ENCODE results near the gene METRN.
"Not testable (repeated sequence)": the region's sequence is repeated elsewhere in the genome, so short reads cannot be mapped to it uniquely, and the experiment has no call there.

Gene METRN

DNA sequence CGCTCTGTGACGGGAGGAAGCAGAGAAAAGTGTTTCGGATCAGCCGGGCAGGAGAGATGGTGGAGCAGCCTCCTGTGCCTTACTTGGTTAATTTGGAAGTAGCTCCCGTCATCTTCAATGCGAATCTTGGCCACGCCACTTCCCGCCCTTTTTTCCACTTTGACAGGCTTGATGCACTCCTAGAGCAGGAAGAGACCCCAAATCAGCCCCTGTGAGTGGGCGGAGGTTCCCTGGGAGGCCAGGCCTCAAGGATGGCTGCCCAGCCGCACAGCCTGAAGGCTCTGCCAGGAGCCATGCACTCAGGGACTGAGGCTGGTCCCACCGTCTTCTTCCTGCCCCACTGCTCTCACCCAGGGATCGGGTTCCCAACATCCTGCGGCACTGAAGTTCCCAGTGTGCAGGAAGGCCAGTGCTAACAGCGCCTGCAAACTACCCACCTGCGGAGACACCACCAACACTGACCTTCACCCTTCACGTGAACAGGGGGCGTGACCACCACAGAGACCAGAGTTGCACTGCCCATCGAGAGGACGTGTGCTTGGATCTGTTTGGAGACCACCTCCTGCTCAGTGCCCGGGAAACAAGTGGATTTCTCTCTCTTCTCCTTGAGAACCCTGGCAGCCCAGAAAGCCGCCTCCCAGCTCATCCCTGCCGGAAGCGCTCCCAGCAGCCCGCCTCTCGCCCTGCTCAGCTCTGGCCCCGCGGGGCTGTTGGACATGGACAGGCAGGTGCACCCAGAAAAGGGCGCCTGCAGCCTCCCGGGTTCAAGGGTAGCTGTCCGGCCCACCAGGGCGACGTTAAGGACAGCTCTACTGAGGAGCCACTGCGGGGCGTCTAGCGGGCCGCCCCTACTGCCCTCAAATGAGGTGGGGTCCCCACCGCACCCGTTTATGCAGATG, 24.9 kb downstream of the METRN start:
- DNase-seq = no peak

DNA sequence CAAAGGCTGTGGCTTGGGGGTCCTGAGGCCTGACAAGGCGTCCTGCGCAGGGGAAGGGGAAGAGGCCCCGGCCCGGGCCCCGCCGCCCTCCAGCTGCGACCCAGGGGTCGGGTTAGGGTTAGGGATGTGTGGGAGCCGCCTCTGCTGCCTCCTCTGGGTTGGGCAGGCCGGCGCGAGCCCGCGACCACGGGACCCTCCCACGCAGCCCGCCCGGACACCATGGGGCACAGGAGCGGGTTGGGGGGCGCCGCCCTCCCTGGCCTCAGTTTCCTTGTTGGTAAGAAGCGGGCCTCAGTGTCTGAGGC, 25.5 kb downstream of the METRN start:
- no peak for DNase-seq

GRCh38 chr16:740764-741505, 26.0 kb downstream of the METRN start, which contains the start of gene CIAO3:
TSS of gene CIAO3 (minus strand) at chr16:740997. CDS start at chr16:740985, 12 bp downstream.
- peak; percentile 89 for DNase-seq

DNA sequence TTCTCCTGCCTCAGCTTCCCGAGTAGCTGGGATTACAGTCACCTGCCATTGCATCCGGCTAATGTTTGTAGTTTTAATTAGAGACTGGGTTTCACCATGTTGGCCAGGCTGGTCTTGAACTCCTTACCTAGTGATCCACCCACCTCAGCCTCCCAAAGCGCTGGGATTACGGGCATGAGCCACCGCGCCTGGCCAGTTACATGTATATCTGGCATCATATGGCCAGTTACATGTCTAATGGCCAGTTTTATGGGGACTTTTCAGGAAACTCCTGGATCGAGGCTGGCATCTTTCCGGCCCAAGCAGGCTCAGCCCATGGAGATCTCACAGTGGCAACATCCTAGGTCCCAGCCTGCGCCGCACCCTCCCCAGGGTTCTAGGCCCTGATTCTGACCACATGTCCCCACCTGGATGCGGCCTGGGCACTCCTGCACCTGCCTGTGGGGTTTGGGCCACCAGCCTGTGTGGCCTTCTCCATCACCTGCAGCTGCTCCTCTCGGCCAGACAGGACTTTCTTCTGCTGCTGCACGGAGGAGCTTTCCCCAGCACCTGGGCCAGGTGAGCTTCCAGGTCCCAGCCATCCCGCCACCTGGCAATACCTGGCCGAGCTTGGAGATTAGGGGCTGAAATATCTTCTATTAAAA, 27.2 kb downstream of the METRN start:
- DNase-seq = no peak

GRCh38 chr16:742894-743293, 28.0 kb downstream of the METRN start:
- not testable (repeated sequence) for DNase-seq

DNA sequence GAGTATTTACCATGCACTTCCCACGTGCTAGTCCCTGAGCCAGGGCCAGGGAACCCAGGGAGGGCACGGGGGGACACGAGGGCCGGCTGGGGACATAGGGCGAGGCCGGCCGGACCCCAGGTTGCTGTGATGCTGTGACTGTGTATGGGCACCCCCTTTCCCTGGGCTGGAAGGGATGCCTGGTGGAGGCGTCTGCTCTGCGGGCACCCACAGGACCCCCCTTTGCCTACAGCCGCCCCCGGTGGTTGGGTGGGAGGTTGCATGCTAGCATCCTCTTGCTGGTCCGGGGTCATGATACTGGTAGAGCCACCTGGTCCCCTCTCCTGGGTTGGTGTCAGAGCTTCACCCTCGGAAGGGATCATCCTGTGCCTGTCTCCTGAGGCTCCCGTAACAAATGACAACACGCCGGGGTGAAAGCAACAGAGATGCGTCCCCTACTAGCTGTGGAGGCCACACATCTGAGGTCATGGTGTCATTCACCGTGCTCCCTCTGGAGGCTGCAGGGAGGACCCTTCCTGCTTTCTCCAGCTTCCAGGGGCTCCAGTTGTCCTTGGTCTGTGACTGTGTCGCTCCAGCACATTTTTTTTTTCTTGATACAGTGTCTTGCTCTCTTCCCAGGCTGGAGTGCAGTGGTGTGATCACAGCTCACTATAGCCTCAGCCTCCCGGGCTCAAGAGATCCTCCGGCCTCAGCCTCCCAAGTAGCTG, 29.0 kb downstream of the METRN start:
- no peak for DNase-seq

DNA sequence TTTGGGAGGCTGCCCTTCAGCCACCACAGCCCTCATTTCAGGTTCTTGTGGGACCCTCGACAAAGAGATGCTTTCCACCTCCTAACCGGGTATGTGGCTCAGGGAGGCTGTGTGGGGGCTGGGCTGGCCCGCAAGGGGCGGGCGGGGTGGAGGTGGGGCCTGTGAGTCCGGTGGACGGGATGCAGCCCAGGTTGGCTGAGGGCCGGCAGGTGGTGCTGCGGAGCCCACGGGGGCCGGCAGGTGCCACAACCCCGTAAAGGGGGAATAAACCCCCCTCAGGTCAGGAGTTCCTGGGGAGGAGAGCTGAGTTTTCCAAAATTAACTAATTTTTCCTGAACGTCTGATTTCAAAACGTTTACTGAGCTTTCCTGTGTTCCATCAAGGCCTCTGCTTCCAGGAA, 30.8 kb downstream of the METRN start:
- no peak for DNase-seq

GRCh38 chr16:746637-747036, 31.7 kb downstream of the METRN start:
- no peak for DNase-seq

GRCh38 chr16:747978-748746, 33.2 kb downstream of the METRN start:
- no peak for DNase-seq

DNA sequence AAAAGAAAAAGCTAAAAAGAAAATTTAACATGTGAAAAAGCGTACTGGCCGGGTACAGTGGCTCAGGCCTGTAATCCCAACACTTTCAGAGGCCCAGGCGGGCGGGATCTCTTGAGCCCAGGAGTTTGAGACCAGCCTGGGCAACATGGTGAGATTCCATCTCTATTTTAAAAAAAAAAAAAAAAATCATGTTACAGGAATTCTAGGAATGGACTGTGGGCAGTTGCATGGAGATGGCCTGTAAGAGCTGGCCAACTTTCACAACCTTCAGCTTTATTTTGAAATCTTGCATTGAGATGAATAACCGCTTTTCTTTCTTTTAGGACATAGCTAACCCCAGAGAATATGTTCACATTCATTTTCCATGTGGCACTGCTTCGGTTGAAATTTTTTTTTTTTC, 34.1 kb downstream of the METRN start:
- no peak for DNase-seq

- DNase-seq = no peak
Measured at GRCh38 chr16:750485-750884, 35.6 kb downstream of the METRN start.

- no peak for DNase-seq
Measured at GRCh38 chr16:751152-752006, 36.5 kb downstream of the METRN start.

- DNase-seq = no peak
Measured at GRCh38 chr16:752007-752312, 37.0 kb downstream of the METRN start.

DNA sequence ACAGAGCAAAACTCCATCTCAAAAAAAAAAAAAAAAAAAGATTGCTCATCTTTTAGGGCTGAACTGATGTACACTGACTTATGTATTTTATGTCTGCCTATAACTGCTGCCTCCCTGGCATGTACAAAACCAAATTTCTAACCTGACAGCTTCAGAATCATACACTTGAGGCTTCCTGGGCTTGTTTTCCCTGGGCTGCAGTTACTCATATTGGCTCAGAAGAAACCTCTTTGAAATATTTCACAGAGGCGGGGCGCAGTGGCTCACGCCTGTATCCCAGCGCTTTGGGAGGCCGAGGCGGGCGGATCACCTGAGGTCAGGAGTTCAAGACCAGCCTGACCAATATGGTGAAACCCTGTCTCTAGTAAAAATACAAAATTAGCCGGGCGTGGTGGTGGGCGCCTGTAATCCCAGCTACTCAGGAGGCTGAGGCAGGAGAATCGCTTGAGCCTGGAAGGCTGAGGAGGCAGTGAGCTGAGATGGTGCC, 39.2 kb downstream of the METRN start:
- DNase-seq = not testable (repeated sequence)

DNA sequence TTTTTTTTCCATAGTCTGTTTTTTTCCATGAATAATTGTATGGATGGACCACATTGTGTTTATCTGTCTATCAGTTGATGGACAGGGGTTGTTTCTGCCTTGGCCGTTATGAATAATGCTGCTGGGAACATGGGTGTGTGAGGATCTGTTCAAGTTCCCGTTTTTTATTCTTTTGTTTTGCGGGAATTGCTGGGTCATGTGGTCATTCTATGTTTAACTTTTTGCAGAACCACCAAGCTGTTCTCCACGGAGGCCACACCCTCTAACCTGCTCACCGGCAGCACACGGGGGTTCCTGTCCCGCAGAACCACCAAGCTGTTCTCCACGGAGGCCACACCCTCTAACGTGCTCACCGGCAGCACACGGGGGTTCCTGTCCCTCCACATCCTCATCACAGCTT, 39.7 kb downstream of the METRN start:
- no peak for DNase-seq

DNA sequence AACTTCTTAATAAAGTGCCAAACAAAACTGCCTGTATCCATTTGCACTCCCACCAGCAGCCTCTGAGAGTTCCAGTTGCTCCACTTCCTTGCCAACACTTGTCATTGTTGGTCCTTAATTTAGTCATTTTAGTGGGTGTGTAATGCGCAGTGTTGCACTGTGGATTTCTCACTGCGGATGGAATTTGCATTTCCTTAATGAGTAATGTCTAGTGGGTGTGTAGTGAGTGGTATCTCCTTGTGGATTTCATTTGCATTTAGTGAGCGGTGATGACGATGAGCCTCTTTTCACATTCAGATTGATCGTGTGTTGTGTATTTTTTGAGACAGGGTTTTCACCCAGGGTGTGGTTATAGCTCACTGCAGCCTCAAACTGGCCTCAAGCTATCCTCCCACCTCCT, 41.5 kb downstream of the METRN start:
- DNase-seq = no peak

DNA sequence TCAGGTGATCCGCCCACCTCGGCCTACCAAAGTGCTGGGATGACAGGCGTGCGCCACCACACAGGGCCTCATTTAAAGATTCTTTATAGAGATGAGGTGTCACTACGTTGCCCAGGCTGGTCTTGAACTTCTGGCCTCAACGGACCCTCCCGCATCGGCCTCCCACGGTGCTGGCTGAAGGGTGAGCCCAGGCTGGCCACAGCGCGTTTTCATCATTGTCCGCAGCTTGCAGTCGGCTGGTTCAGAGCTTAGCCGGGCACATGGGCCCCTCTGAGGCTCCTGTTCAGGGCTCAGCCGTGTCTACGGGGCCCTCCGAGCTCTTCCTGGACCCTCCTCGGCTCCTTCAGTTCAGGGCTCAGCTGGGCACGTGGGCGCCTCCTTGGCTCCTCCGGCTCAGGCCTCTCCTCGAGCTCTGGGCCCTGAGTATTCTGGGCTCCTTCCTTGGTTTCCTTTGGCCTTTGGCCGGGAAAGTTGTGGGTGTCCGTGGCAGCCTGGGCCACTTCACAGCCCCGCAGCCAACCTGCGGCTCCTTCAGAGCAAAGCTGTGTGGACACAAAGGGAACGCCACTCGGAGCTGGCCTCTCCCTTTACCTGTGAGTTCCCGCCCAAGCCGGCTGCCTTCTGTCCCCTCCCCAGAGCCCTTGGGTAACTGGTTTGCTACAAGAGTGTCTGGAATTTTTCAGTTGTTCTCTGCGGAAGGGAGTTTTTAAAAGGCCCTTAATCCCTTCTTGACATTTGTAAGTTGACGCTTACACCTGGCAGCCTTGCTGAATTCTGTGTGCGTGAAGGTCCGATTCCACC, 44.4 kb downstream of the METRN start:
- no peak for DNase-seq

- DNase-seq = no peak
Measured at GRCh38 chr16:760065-760464, 45.1 kb downstream of the METRN start.

DNA sequence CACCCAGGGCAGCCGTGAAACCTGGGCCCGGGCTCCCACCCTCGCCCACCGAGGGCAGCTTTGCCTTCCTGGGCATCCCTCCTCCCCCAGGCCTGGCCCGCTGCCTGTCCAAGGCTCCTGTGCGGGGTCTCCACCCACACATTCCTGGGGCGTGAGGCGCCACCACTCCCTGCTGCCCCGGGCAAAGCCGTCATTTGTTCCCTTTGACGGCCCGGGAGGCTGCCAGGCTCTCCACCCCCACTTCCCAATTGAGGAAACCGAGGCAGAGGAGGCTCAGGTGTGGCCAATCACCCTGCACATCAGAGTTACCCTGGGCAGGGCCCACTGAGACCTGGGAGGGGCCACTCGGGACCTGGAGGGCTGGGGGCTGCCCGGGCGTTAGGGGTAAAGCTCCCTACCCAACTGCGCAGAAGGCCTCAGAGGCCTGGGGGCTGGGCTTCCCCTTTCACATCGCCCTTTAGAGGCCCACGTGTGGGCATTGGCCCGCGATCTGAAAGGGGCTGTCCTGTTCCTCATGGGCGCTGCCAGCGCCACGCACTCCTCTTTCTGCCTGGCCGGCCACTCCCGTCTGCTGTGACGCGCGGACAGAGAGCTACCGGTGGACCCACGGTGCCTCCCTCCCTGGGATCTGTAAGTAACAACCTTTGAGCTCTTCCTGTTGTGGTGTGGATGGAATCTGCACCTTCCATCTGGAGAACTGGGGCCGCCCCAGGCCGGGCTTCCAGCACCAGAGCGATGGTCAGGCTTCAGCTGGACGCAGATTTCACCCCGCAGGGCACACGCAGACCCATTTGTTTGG, 45.8 kb downstream of the METRN start, which contains the start of gene MSLN:
TSS of gene MSLN (plus strand) at position 190 of the 799 bp plus-strand sequence. CDS start 1,947 bp downstream, outside the sequence.
- no peak for DNase-seq

All from stimulated activated CD4-positive, alpha-beta T cell treated with anti-CD3 and anti-CD28 coated beads, Interleukin-4, amount 100 ng/mL, for 1 hour (primary cell).